Fibroblast of lung (primary cell): Measurements from ENCODE around the gene DCPS. TPM values are rescaled to one million over a fixed set of nuclear protein-coding genes. Genes with fewer than 3 reads are reported as not detected.
A peak's percentile ranks its signal among the peaks of the same experiment; 100 is the strongest.

Experiments
- DNase-seq, 2 donors: peaks; one replicate each; pipeline versions ENCODE4 v3.0.0 to v3.0.0-alpha.2; 2010; ENCODE audit warnings: low read depth in 2 of 2
- H2AFZ ChIP-seq: 2 replicates; pipeline ENCODE4 v1.5.1; 2012; ENCODE audit warnings: low read length, control low read depth, inconsistent platforms
- H3K27ac ChIP-seq: 2 replicates; pipeline ENCODE4 v1.5.1; 2011; ENCODE audit warnings: low read length, control low read depth; ENCODE audit not compliant: insufficient read depth
- H3K27me3 ChIP-seq: 2 replicates; pipeline ENCODE4 v1.5.1; 2011; ENCODE audit warnings: mild to moderate bottlenecking, low read length; ENCODE audit not compliant: control insufficient read depth, insufficient read depth
- H3K36me3 ChIP-seq: 2 replicates; pipeline ENCODE4 v1.5.1; 2011; ENCODE audit warnings: low read length; ENCODE audit not compliant: control insufficient read depth, insufficient read depth
- H3K4me1 ChIP-seq: 2 replicates; pipeline ENCODE4 v1.5.1; 2011; ENCODE audit warnings: low read length; ENCODE audit not compliant: control insufficient read depth, insufficient read depth; ENCODE audit errors: extremely low read depth
- H3K4me2 ChIP-seq: 2 replicates; pipeline ENCODE4 v1.5.1; 2011; ENCODE audit warnings: low read length, control low read depth; ENCODE audit not compliant: insufficient read depth; ENCODE audit errors: extremely low read depth
- H3K4me3 ChIP-seq, 4 experiments: fragments of 200-600 bp in 1 of 4; sonication (generic) in 1 of 4; replicated peaks in 1 of 4; 2 replicates each; pipeline ENCODE4 v1.5.1; 2011 to 2016; ENCODE audit warnings: low read length in 4 of 4, low read depth in 3 of 4, mild to moderate bottlenecking in 3 of 4, control low read depth in 2 of 4, inconsistent platforms in 1 of 4, mixed read lengths in 1 of 4; ENCODE audit not compliant: insufficient read depth in 1 of 4; ENCODE audit errors: control extremely low read depth in 1 of 4
- H3K79me2 ChIP-seq: 2 replicates; pipeline ENCODE4 v1.5.1; 2012; ENCODE audit warnings: mild to moderate bottlenecking, low read length, inconsistent platforms; ENCODE audit not compliant: control insufficient read depth, insufficient read depth
- H3K9ac ChIP-seq: 2 replicates; pipeline ENCODE4 v1.5.1; 2011; ENCODE audit warnings: mild to moderate bottlenecking, low read length, control low read depth; ENCODE audit not compliant: insufficient read depth
- H3K9me3 ChIP-seq: 2 replicates; pipeline ENCODE4 v1.5.1; 2012; ENCODE audit warnings: low read depth, low read length; ENCODE audit not compliant: control insufficient read depth, insufficient read depth
- H4K20me1 ChIP-seq: 2 replicates; pipeline ENCODE4 v1.5.1; 2011; ENCODE audit warnings: low read length; ENCODE audit not compliant: control insufficient read depth, insufficient read depth; ENCODE audit errors: extremely low read depth
- CTCF ChIP-seq, 2 donors: IDR thresholded peaks in 1 of 2; conservative IDR thresholded peaks in 1 of 2; 1 replicate in 1 of 2; 2 replicates in 1 of 2; pipeline ENCODE4 v1.5.1; 2011 to 2012; ENCODE audit warnings: low read length in 2 of 2, control low read depth in 1 of 2, inconsistent platforms in 1 of 2, low read depth in 1 of 2, mild to moderate bottlenecking in 1 of 2
- EZH2 ChIP-seq: IDR thresholded peaks from 2 replicates; pipeline ENCODE4 v1.5.1; 2012; ENCODE audit warnings: low read length, control low read depth, mild to moderate bottlenecking; ENCODE audit errors: missing control alignments
- polyA plus RNA-seq, 2 donors: library from polyadenylated mRNA; depleted of rRNA in 1 of 2; stranded (reverse) in 1 of 2; unstranded in 1 of 2; fragments of >200 nt; gene quantifications; 2 replicates each; pipeline ENCODE4 v1.2.1, GENCODE V29; 2011 to 2012; ENCODE audit warnings: missing spikeins in 1 of 2
- total RNA-seq: library from RNA; depleted of rRNA; stranded (reverse); fragments of >200 nt; gene quantifications from 2 replicates; pipeline ENCODE4 v1.2.1, GENCODE V29; 2014

Gene DCPS
- total and polyA plus RNA-seq, 2 donors (not counting 1 experiment from before 2014, with no cell fraction given) = 13.0 to 22.7 TPM

- H4K20me1 ChIP-seq = no peaks in the 10 kb centered on the region
- no peak overlapping the region for H2AFZ ChIP-seq
- no peaks in the 10 kb centered on the region for H3K9me3 ChIP-seq
- H3K9ac ChIP-seq = peak overlapping the region; percentile 97
- peaks cover 26% of the 10 kb centered on the region for H3K79me2 ChIP-seq
- peaks cover 37% of the 10 kb centered on the region for H3K36me3 ChIP-seq
- no peak for TF ChIP-seq CTCF (conservative IDR thresholded peaks at IDR 0.05 in 1 of 2, IDR thresholded peaks at IDR 0.05 in 1 of 2; ENCODE audit: low read depth in 1 of 2, low read length in 2 of 2)
- TF ChIP-seq EZH2 = no peak
- H3K27me3 ChIP-seq = no peaks in the 10 kb centered on the region
- peaks cover 2% of the 10 kb centered on the region for H3K4me1 ChIP-seq
- peak overlapping the region; percentile 90 for H3K27ac ChIP-seq
- H3K4me3 ChIP-seq = peak overlapping the region; percentile 86 to 99 (median 98)
- peak overlapping the region; percentile 88 for H3K4me2 ChIP-seq
- DNase-seq = no peak
These were observed 36.2 kb upstream of the DCPS start for GRCh38 chr11:126267650-126268049.

GRCh38 chr11:126268361-126268707 lies 35.5 kb upstream of the DCPS start:
- Histone ChIP-seq H3K79me2 (peaks cover 26% of the 10 kb centered on the region), H4K20me1 (no peaks in the 10 kb centered on the region), H3K4me1 (peaks cover 2% of the 10 kb centered on the region), H3K9me3 (no peaks in the 10 kb centered on the region), H3K4me2 (peak overlapping the region; percentile 88), H3K27ac (peak overlapping the region; percentile 90), H2AFZ (peak overlapping the region; percentile 64), H3K36me3 (peaks cover 35% of the 10 kb centered on the region), H3K9ac (peak overlapping the region; percentile 97), H3K27me3 (no peaks in the 10 kb centered on the region), H3K4me3 (peak overlapping the region; percentile 86 to 99 (median 98))
- TF ChIP-seq EZH2 (no peak), CTCF (conservative IDR thresholded peaks at IDR 0.05 in 1 of 2, IDR thresholded peaks at IDR 0.05 in 1 of 2; ENCODE audit: low read depth in 1 of 2, low read length in 2 of 2) (no peak)
- no peak for DNase-seq

GRCh38 chr11:126268708-126269579 lies 34.9 kb upstream of the DCPS start, which contains the start of the genes FOXRED1 and SRPRA:
Gene FOXRED1 (plus strand): TSS chr11:126269154. CDS start chr11:126269207, 53 bp downstream.
Gene SRPRA (minus strand): TSS chr11:126268895. CDS start chr11:126268804, 91 bp downstream.
- peaks cover 2% of the 10 kb centered on the region for H3K4me1 ChIP-seq
- peak within 1 kb of the TSS; percentile 97 for H3K9ac ChIP-seq
- no peaks in the 10 kb centered on the region for H3K9me3 ChIP-seq
- no peak for TF ChIP-seq EZH2
- TF ChIP-seq CTCF (conservative IDR thresholded peaks at IDR 0.05 in 1 of 2, IDR thresholded peaks at IDR 0.05 in 1 of 2; ENCODE audit: low read depth in 1 of 2, low read length in 2 of 2) = no peak
- peak; percentile 99 for DNase-seq
- H3K4me3 ChIP-seq = peak within 1 kb of the TSS; percentile 96 to 99 (median 99)
- H3K36me3 ChIP-seq = peaks cover 32% of the 10 kb centered on the region
- H2AFZ ChIP-seq = peak within 1 kb of the TSS; percentile 95
- H3K27ac ChIP-seq = peak within 1 kb of the TSS; percentile 99
- no peaks in the 10 kb centered on the region for H3K27me3 ChIP-seq
- H4K20me1 ChIP-seq = no peaks in the 10 kb centered on the region
- H3K79me2 ChIP-seq = peaks cover 26% of the 10 kb centered on the region
- H3K4me2 ChIP-seq = peak within 1 kb of the TSS; percentile 99
